Aorta (tissue), 5 donors: ENCODE measurements around the gene PCSK6. TPM values are rescaled to one million over a fixed set of nuclear protein-coding genes. Genes with fewer than 3 reads are reported as not detected.

Source experiments
- ATAC-seq: fragments of 200-7000 bp; cut with Tn5 transposase; one replicate; pipeline ENCODE4 v1.9.1; 2022; ENCODE audit warnings: moderate library complexity; ENCODE audit not compliant: low FRiP score
- DNase-seq, 2 donors: peaks; one replicate each; pipeline ENCODE4 v3.0.0-alpha.2; 2020
- H3K27ac ChIP-seq, 2 donors: one replicate each; pipeline ENCODE4 v1.5.1; 2013; ENCODE audit warnings: low read length in 2 of 2, mild to moderate bottlenecking in 2 of 2, moderate library complexity in 2 of 2, control low read depth in 1 of 2, inconsistent platforms in 1 of 2, low read depth in 1 of 2
- H3K27me3 ChIP-seq, 2 donors: one replicate each; pipeline ENCODE4 v1.6.1; 2013; ENCODE audit warnings: control low read depth in 1 of 2, low read length in 1 of 2, mild to moderate bottlenecking in 1 of 2, moderate library complexity in 1 of 2; ENCODE audit not compliant: insufficient read depth in 2 of 2, control insufficient read depth in 1 of 2
- H3K36me3 ChIP-seq, 2 donors: one replicate each; pipeline ENCODE4 v1.6.1; 2013; ENCODE audit warnings: control low read depth in 1 of 2, low read length in 1 of 2, mild to moderate bottlenecking in 1 of 2; ENCODE audit not compliant: insufficient read depth in 2 of 2, control insufficient read depth in 1 of 2
- H3K4me1 ChIP-seq, 2 donors: one replicate each; pipeline ENCODE4 v1.6.1; 2013; ENCODE audit warnings: low read length in 2 of 2, control low read depth in 1 of 2, mild to moderate bottlenecking in 1 of 2, moderate library complexity in 1 of 2; ENCODE audit not compliant: insufficient read depth in 2 of 2, control insufficient read depth in 1 of 2
- H3K4me3 ChIP-seq, 2 donors: one replicate each; pipeline ENCODE4 v1.5.1; 2013; ENCODE audit warnings: low read length in 2 of 2, control low read depth in 1 of 2, mild to moderate bottlenecking in 1 of 2
- H3K9me3 ChIP-seq: one replicate; pipeline ENCODE4 v1.6.1; 2013; ENCODE audit warnings: mild to moderate bottlenecking, low read length; ENCODE audit not compliant: control insufficient read depth
- WGBS, 2 donors: extraction: QIAGEN DNeasy Blood & Tissue Kit; methylation state at CpG; one replicate each; pipeline ENCODE4 v1.1.7; 2013; 5-methylcytosine and 5-hydroxymethylcytosine counted together
- intact Hi-C, 2 donors: fragments of 100-400 bp; cut with DNase I; formaldehyde crosslinking; loops; one replicate each; pipeline versions ENCODE4 v1.14.2 to v1.15.0; 2022
- polyA plus RNA-seq, 2 donors: library from polyadenylated mRNA; stranded (reverse); fragments of 200-250 nt; gene quantifications; one replicate each; pipeline ENCODE4 v1.2.3, GENCODE V29; 2013
- total RNA-seq, 2 donors: library from RNA; stranded (reverse); fragmentation: NEBNext Ultra II Directional; extraction: Animal tissue kit (Norgen Biotek cat#: 25700); gene quantifications; one replicate each; pipeline ENCODE4 v1.2.1, GENCODE V29; 2021
- donor health status: healthy with polysubstance abuse.
- donor health status: Bipolar disorder and iron deficiency.
- donor health status: DM: no; HTN: no; CAD: no.
- donor health status: DM: no; HTN: no; CAD: no.
- donor health status: DM: yes; HTN: yes; CAD: no.

Gene PCSK6
- total and polyA plus RNA-seq, 4 donors = 1.6 to 11.2 (median 5.0) TPM; not detected in 1

- Histone ChIP-seq H3K27ac (no peak overlapping the region), H3K9me3 (no peaks in the 10 kb centered on the region), H3K36me3 (no peaks in the 10 kb centered on the region), H3K27me3 (no peaks in the 10 kb centered on the region), H3K4me1 (no peaks in the 10 kb centered on the region), H3K4me3 (no peak overlapping the region)
- WGBS, 2 donors = 62 to 73% methylated on average over 20 of the region's 20 CpGs
- no peak for DNase-seq
- no peak for ATAC-seq
- intact Hi-C loops = no loop called here
Observed at GRCh38 chr15:101497484-101498034, 8.1 kb upstream of the PCSK6 start.

GRCh38 chr15:101497017-101497416 lies 7.5 kb upstream of the PCSK6 start:
- Histone ChIP-seq H3K9me3 (no peaks in the 10 kb centered on the region), H3K4me3 (no peak overlapping the region), H3K27ac (no peak overlapping the region), H3K36me3 (no peaks in the 10 kb centered on the region), H3K4me1 (no peaks in the 10 kb centered on the region), H3K27me3 (no peaks in the 10 kb centered on the region)
- DNase-seq (no peak), ATAC-seq (no peak)
- intact Hi-C loops = no loop called here
- WGBS, 2 donors = 63 to 75% methylated on average over 13 of the region's 13 CpGs

- ATAC-seq (no peak), DNase-seq (no peak)
- intact Hi-C loops = no loop called here
- Histone ChIP-seq H3K27ac (no peak overlapping the region), H3K4me3 (no peak overlapping the region), H3K27me3 (no peaks in the 10 kb centered on the region), H3K9me3 (no peaks in the 10 kb centered on the region), H3K4me1 (no peaks in the 10 kb centered on the region), H3K36me3 (no peaks in the 10 kb centered on the region)
- WGBS, 2 donors = 33 to 35% methylated on average over 23 of the region's 23 CpGs
Observed at GRCh38 chr15:101496198-101496986, 6.9 kb upstream of the PCSK6 start.

GRCh38 chr15:101495334-101496197 lies 6.1 kb upstream of the PCSK6 start:
- Histone ChIP-seq H3K4me3 (no peak overlapping the region), H3K9me3 (no peaks in the 10 kb centered on the region), H3K4me1 (no peaks in the 10 kb centered on the region), H3K36me3 (no peaks in the 10 kb centered on the region), H3K27ac (no peak overlapping the region), H3K27me3 (no peaks in the 10 kb centered on the region)
- ATAC-seq = no peak
- 64 to 67% methylated on average over 22 of the region's 22 CpGs for WGBS, 2 donors
- intact Hi-C loops = no loop called here
- no peak for DNase-seq

- Histone ChIP-seq H3K27me3 (no peaks in the 10 kb centered on the region), H3K9me3 (no peaks in the 10 kb centered on the region), H3K4me1 (no peaks in the 10 kb centered on the region), H3K36me3 (no peaks in the 10 kb centered on the region), H3K4me3 (no peak overlapping the region), H3K27ac (no peak overlapping the region)
- intact Hi-C loops = no loop called here
- 56 to 58% methylated on average over 10 of the region's 10 CpGs for WGBS, 2 donors
- DNase-seq (no peak), ATAC-seq (no peak)
Observed at GRCh38 chr15:101494251-101494796, 4.8 kb upstream of the PCSK6 start.

GRCh38 chr15:101492766-101493692 lies 3.5 kb upstream of the PCSK6 start:
- WGBS, 2 donors = 83 to 86% methylated on average over 7 of the region's 7 CpGs
- DNase-seq = no peak
- no peaks in the 10 kb centered on the region for H3K27me3 ChIP-seq
- no peak for ATAC-seq
- no peak overlapping the region for H3K27ac ChIP-seq
- no peaks in the 10 kb centered on the region for H3K4me1 ChIP-seq
- no peak overlapping the region for H3K4me3 ChIP-seq
- intact Hi-C loops = no loop called here
- H3K9me3 ChIP-seq = no peaks in the 10 kb centered on the region
- no peaks in the 10 kb centered on the region for H3K36me3 ChIP-seq

GRCh38 chr15:101491734-101492640 lies 2.5 kb upstream of the PCSK6 start:
- intact Hi-C loops = no loop called here
- WGBS, 2 donors = 72 to 74% methylated on average over 18 of the region's 18 CpGs
- Histone ChIP-seq H3K9me3 (no peaks in the 10 kb centered on the region), H3K36me3 (no peaks in the 10 kb centered on the region), H3K4me3 (no peak overlapping the region), H3K4me1 (no peaks in the 10 kb centered on the region), H3K27me3 (no peaks in the 10 kb centered on the region), H3K27ac (no peak overlapping the region)
- no peak for ATAC-seq
- DNase-seq = no peak
